Activated T-helper 1 cell treated with Interleukin-2 at 50 U/mL for 16 hours (primary cell): ENCODE measurements around the gene LRCOL1.
"Not testable (repeated sequence)": the region's sequence is repeated elsewhere in the genome, so short reads cannot be mapped to it uniquely, and the experiment has no call there.

Experiments used
- DNase-seq: peaks from one replicate; pipeline ENCODE4 v3.0.0-alpha.2; 2020; ENCODE audit warnings: low read depth

LRCOL1 gene

GRCh38 chr12:132600048-132601032 is 10.0 kb downstream of the LRCOL1 start:
- DNase-seq = no peak

GRCh38 chr12:132599502-132599901 is 10.9 kb downstream of the LRCOL1 start:
- not testable (repeated sequence) for DNase-seq

DNA sequence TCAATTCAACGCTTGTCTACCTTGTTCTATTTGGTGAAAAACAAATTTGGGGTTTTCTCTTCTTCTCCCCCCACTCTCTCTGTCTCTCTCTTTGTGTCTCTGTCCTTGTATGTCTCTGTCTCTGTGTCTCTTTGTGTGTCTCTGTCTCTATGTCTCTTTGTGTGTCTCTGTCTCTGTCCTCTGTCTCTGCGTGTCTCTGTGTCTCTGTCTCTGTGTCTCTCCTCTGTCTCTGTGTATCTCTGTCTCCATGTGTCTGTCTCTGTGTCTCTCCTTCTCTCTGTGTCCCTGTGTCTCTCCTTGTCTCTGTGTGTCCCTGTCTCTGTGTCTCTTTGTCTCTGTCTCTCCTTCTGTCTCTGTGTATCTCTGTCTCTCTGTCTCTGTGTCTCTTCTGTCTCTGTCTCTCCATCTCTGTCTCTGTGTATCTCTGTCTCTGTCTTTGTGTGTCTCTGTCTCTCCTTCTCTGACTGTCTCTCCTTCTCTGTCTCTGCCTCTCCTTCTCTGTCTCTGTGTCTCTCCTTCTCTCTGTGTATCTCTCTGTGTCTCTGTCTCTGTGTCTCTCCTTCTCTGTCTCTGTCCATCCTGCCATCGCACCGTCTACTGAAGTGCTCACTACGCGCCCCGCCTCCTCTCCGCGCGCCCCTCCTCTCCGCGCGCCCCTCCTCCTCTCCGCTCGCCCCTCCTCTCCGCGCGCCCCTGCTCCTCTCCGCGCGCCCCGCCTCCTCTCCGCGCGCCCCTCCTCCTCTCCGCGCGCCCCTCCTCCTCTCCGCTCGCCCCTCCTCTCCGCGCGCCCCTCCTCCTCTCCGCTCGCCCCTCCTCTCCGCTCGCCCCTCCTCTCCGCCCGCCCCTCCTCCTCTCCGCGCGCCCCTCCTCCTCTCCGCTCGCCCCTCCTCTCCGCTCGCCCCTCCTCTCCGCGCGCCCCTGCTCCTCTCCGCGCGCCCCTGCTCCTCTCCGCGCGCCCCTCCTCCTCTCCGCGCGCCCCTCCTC is 12.8 kb downstream of the LRCOL1 start:
- DNase-seq = no peak

GRCh38 chr12:132596016-132596415 is 14.4 kb downstream of the LRCOL1 start:
- DNase-seq = no peak

- DNase-seq = no peak
These were observed 15.2 kb downstream of the LRCOL1 start for GRCh38 chr12:132595183-132595582.

DNA sequence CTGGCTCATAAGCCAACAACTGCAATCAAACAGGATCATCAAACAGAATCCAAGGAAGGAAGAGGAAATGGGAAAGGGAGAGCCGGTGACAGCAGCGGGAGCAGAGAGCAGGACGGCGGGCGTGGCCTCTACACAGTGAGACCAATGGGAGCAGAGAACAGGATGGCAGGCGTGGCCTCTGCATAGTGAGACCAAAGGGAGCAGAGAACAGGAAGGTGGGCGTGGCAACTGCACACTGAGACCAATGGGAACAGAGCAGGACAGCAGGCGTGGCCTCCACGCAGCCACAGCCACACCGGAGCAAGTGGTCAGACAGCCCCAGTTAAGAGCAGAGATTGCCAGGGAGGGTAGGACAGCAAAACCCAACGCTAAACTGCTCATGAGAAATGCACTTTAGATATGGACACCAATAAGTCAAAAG is 16.4 kb downstream of the LRCOL1 start:
- no peak for DNase-seq

DNA sequence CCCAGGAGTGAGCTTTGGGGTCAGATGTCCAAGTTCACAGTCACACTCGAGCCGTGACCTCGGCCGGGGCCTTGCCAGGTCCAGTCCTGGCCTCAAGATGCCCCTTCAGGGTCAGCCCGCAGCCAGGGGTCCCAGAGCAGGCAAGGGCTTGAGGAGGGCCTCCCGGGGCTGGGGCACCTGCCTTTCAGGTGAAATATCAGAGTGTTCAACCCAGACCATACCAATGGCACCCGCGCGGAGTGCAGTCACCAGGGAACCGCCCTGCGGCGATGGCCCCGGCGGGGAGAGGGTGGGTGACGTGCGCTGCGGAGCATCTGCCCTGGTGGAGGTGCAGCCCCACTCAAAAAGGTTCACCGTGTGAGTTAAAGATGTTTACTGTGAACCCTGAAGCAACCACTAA is 16.9 kb downstream of the LRCOL1 start:
- no peak for DNase-seq

DNA sequence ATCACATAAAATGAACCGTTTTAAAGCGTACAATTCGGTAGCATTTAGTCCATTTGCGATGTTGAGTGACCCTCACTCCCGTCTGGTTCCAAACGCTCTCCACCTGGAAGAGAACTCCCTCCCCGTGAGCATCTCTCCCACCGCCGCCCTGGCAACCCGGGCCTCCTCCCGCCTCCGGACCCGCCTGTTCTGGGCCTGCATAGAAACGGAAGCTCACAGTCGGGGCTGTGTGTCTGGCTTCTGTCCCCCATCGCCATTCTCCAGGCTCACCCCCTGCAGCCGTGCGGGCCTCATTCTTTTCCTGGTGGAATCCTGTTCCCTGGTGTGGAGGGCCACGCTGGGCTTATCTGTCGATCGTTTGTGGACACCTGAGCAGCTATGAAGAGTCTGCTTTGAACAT is 17.3 kb downstream of the LRCOL1 start:
- no peak for DNase-seq

GRCh38 chr12:132592282-132592970 is 18.0 kb downstream of the LRCOL1 start:
- DNase-seq = no peak

DNA sequence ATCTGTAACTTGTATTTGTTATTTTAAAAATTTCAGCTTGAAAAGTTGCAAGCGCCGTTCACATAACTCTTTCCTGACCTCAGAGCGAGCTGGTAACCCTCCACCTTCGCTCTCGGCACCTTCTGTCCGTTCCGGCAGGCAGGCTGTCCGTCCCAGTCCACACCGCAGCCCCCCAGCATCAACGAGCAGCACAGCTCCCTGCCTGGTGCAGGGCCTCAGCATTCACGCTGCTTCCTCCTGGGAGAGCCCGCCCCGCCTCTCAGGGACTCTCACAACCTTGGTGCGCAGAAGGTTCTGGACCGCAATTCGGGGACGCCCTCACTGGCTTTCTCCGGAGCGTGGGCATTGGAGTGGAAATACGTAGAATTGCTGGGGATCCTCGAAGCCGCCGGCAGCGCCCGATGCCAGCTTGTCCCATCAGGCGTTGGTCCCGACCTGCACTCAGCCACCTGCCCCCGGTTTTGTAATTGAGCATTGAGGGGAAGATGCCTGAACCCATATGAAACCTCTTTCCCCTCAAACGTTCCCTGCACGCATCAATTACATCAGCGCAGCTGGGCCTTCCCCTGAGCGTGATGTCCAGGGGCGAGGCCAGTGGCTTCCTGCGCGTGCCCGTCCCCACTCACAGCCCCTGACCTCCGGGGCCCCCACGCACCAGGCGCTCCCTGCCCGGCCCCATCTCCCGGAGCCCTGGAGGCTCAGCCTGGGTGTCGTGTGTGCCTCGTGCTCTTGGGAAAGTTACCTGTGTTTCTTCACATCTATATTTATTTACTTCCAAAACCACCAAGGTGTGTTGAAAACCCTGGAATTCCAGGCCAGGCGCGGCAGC is 19.1 kb downstream of the LRCOL1 start:
- DNase-seq = no peak

GRCh38 chr12:132588821-132589669 is 21.3 kb downstream of the LRCOL1 start:
- DNase-seq = no peak

- DNase-seq = no peak
These were observed 22.1 kb downstream of the LRCOL1 start for GRCh38 chr12:132588319-132588718.

DNA sequence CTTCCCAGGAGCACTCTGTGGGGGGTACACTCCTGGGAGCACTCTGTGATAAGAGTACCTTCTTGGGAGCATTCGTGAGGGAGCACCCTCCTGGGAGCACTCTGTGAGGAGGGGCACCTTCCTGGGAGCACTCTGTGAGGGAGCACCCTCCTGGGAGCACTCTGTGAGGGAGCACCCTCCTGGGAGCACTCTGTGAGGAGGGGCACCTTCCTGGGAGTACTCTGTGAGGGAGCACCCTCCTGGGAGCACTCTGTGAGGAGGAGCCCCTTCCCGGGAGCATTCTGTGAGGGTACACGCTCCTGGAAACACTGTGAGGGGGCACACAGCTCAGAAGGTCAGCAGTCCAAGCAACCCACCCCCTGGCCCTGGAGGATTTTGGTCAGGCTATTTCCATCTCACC is 22.6 kb downstream of the LRCOL1 start:
- no peak for DNase-seq

GRCh38 chr12:132586929-132587328 is 23.5 kb downstream of the LRCOL1 start:
- no peak for DNase-seq

- DNase-seq = no peak
These were observed 25.2 kb downstream of the LRCOL1 start for GRCh38 chr12:132585177-132585576.

GRCh38 chr12:132584429-132584828 is 26.0 kb downstream of the LRCOL1 start:
- DNase-seq = no peak

GRCh38 chr12:132583736-132584135 is 26.6 kb downstream of the LRCOL1 start:
- no peak for DNase-seq

DNA sequence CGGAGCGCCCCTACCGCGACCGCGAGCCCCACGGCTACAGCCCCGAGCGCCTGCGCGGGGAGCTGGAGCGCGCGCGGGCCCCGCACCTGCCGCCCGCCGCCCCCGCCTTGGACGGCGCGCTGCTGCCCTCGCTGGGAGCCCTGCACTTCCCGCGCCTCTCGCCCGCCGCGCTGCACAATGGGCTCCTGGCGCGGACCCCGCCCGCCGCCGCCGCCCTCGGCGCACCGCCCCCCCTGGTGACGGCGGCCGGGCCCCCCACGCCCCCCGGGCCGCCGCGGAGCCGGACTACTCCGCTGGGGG is 27.0 kb downstream of the LRCOL1 start:
- no peak for DNase-seq

DNA sequence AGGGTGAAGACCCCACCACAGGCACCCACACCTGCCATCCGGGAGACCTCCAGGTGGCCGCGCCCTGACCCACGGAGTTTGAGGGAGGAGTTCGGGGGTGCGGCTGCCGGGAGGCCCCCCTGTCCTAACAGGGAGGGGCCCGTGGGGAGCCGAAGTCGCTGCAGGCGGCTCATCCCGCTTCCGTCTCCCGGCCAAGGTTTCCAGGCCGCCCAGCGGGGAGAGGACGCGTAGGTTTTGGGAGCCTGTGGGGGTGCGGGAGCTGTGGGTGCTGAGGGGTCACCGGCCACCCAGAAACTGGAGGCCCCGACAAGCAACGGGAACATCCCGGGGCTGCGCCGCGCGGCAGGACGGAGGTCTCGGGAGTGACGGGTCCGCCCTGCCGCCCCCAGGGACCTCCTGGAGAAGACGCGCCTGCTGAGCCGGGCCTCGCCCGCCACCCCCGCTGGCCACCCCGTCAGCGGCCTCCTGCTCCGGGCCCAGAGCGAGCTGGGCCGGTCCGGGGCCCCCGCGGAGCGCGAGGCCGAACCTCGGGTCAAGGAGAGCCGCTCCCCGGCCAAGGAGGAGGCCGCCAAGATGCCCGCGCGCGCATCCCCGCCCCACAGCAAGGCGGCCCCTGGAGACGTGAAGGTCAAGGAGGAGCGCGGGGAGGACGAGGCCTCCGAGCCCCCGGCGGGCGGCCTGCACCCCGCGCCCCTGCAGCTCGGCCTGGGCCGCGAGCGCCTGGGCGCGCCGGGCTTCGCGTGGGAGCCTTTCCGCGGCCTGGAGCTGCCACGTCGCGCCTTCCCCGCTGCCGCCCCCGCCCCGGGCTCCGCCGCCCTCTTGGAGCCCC is 27.6 kb downstream of the LRCOL1 start:
- no peak for DNase-seq

DNA sequence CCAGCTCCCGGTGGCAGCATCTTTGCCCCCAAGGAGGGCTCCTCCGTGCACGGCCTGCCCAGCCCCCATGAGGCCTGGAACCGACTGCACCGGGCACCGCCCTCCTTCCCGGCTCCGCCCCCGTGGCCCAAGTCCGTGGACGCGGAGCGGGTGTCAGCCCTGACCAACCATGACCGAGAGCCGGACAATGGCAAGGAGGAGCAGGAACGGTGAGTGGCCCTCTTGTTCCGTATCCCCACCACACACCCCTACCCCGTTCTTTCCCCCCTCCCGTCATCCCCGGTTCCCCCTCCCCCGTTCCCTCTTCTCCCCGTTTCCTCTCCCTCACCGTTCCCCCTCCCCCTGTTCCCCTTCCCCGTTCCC is 28.3 kb downstream of the LRCOL1 start:
- DNase-seq = no peak
